ENCODE data around the gene PRDX5. TPM values are rescaled to one million over a fixed set of nuclear protein-coding genes. Genes with fewer than 3 reads are reported as not detected.

Gene PRDX5
- total and polyA plus RNA-seq, 2 donors (not counting 1 experiment from before 2014, with no cell fraction given): 50.4 to 95.5 TPM

GRCh38 chr11:64342869-64343745 lies 25.2 kb downstream of the PRDX5 start:
- ATAC-seq (ENCODE audit: low read depth) (no peak), DNase-seq (no peak)
- Histone ChIP-seq H2AFZ (ENCODE audit: insufficient read depth, low read depth, low read length, poor library complexity, severe bottlenecking) (no peak overlapping the region), H3K9me3 (ENCODE audit: control extremely low read depth in 1 of 3, control insufficient read depth in 2 of 3, insufficient read depth in 1 of 3, low read length in 2 of 3) (no peaks in the 10 kb centered on the region), H3K27ac (ENCODE audit: low read length in 2 of 2) (no peak overlapping the region), H3K4me1 (ENCODE audit: control insufficient read depth in 2 of 2, insufficient read depth in 2 of 2, low read length in 2 of 2) (peaks cover 30 to 36% of the 10 kb centered on the region in 2 donors), H4K20me1 (ENCODE audit: control insufficient read depth, insufficient read depth, low read length, poor library complexity, severe bottlenecking) (peaks cover 51% of the 10 kb centered on the region), H3K9ac (ENCODE audit: low read length) (no peak overlapping the region), H3K36me3 (replicated peaks in 1 of 2; ENCODE audit: control extremely low read depth in 1 of 2, control insufficient read depth in 1 of 2, extremely low read depth in 1 of 2, insufficient read depth in 2 of 2, low read length in 1 of 2) (peaks cover 4 to 39% of the 10 kb centered on the region in 2 experiments), H3K79me2 (ENCODE audit: control insufficient read depth, insufficient read depth, low read length) (peaks cover 29% of the 10 kb centered on the region), H3K4me3 (ENCODE audit: control extremely low read depth in 1 of 5, extremely low read depth in 1 of 5, insufficient read depth in 1 of 5, low read depth in 2 of 5, low read length in 4 of 5) (no peak overlapping the region), H3K27me3 (replicated peaks in 1 of 4; ENCODE audit: control extremely low read depth in 1 of 4, control insufficient read depth in 3 of 4, insufficient read depth in 4 of 4, low read length in 3 of 4) (no peaks in the 10 kb centered on the region), H3K4me2 (replicated peaks; ENCODE audit: low read depth, low read length, poor library complexity, severe bottlenecking) (peak overlapping the region; percentile 98)
- H3K9me3 Mint-ChIP-seq (ENCODE audit: insufficient read depth): no peaks in the 10 kb centered on the region
- CTCF ChIA-PET: interaction anchor here (1.1 to 5.5 kb wide), 8 partner anchors 11 to 106 kb away, joined by 3 to 63 read pairs (median 6); partner anchors contain the start of genes PRDX5, RPS6KA4 and TRMT112
- intact Hi-C loops (cut with micrococcal nuclease): no loop called here
- no peaks in the 10 kb centered on the region for H3K27me3 Mint-ChIP-seq
- POLR2A ChIA-PET: interaction anchor here (1.1 to 3.4 kb wide), 2 partner anchors 26 to 72 kb away, joined by 3 to 50 read pairs; partner anchors contain the start of genes PRDX5 and TRMT112
- WGBS (ENCODE audit: insufficient coverage): 95% methylated on average over 23 of the region's 29 CpGs
- no peak overlapping the region for H3K27ac Mint-ChIP-seq
- H3K4me1 Mint-ChIP-seq: peaks cover 44% of the 10 kb centered on the region
- peak overlapping the region; percentile 68 for H3K4me3 Mint-ChIP-seq
- TF ChIP-seq CTCF (IDR thresholded peaks at IDR 0.05) (no peak), EZH2 (IDR thresholded peaks at IDR 0.05; ENCODE audit: borderline replicate concordance, insufficient read depth, low read depth, low read length, poor library complexity, severe bottlenecking) (no peak)

Data from B cell (primary cell).